Activated T-helper 1 cell treated with Interleukin-2 at 50 U/mL for 16 hours (primary cell): ENCODE measurements around the gene CES3.
A peak's percentile ranks its signal among the peaks of the same experiment; 100 is the strongest.
"Not testable (repeated sequence)": the region's sequence is repeated elsewhere in the genome, so short reads cannot be mapped to it uniquely, and the experiment has no call there.

ENCODE experiments used
- DNase-seq: peaks from one replicate; pipeline ENCODE4 v3.0.0-alpha.2; 2020; ENCODE audit warnings: low read depth

Gene CES3

GRCh38 chr16:66970775-66971720 lies 10.0 kb downstream of the CES3 start:
- no peak for DNase-seq

- no peak for DNase-seq
Measured at GRCh38 chr16:66972983-66973382, 11.9 kb downstream of the CES3 start.

GRCh38 chr16:66973716-66974115 lies 12.7 kb downstream of the CES3 start:
- no peak for DNase-seq

GRCh38 chr16:66974156-66974931 lies 13.3 kb downstream of the CES3 start:
- not testable (repeated sequence) for DNase-seq

GRCh38 chr16:66974932-66975246 lies 13.8 kb downstream of the CES3 start:
- not testable (repeated sequence) for DNase-seq

- no peak for DNase-seq
Measured at GRCh38 chr16:66975302-66975893, 14.3 kb downstream of the CES3 start.

GRCh38 chr16:66976746-66977145 lies 15.7 kb downstream of the CES3 start:
- no peak for DNase-seq

- DNase-seq, result peak; percentile 80
Measured at GRCh38 chr16:66977341-66978113, 16.5 kb downstream of the CES3 start.

GRCh38 chr16:66979011-66979717 lies 18.1 kb downstream of the CES3 start:
- no peak for DNase-seq

- no peak for DNase-seq
Measured at GRCh38 chr16:66983033-66983432, 22.0 kb downstream of the CES3 start.

GRCh38 chr16:66984892-66985311 lies 23.8 kb downstream of the CES3 start:
- DNase-seq, result peak; percentile 34

- no peak for DNase-seq
Measured at GRCh38 chr16:66986559-66986958, 25.5 kb downstream of the CES3 start.

GRCh38 chr16:66988197-66988788 lies 27.2 kb downstream of the CES3 start, which contains the start of gene CES4A:
CES4A (plus strand) TSS chr16:66988589; CDS start chr16:66988773, 184 bp downstream.
- DNase-seq, result no peak

- DNase-seq, result no peak
Measured at GRCh38 chr16:66991545-66992077, 30.5 kb downstream of the CES3 start.

GRCh38 chr16:66993558-66993957 lies 32.5 kb downstream of the CES3 start:
- not testable (repeated sequence) for DNase-seq

- no peak for DNase-seq
Measured at GRCh38 chr16:66996324-66996982, 35.4 kb downstream of the CES3 start.

GRCh38 chr16:66996983-66997358 lies 35.9 kb downstream of the CES3 start:
- DNase-seq, result no peak

- DNase-seq, result peak; percentile 38
Measured at GRCh38 chr16:67000384-67001351, 39.6 kb downstream of the CES3 start.

- no peak for DNase-seq
Measured at GRCh38 chr16:67001726-67002125, 40.7 kb downstream of the CES3 start.
